ENCODE results near the gene SLC25A18.
"Not testable (repeated sequence)": the region's sequence is repeated elsewhere in the genome, so short reads cannot be mapped to it uniquely, and the experiment has no call there.

Gene SLC25A18

GRCh38 chr22:17607891-17608521 is 44.7 kb downstream of the SLC25A18 start:
- DNase-seq (ENCODE audit: low spot score) (no peak), FAIRE-seq (no peak)

GRCh38 chr22:17612057-17612456 is 48.8 kb downstream of the SLC25A18 start:
- FAIRE-seq = no peak
- no peak for DNase-seq (ENCODE audit: low spot score)

GRCh38 chr22:17613280-17613679 is 50.0 kb downstream of the SLC25A18 start:
- no peak for FAIRE-seq
- no peak for DNase-seq (ENCODE audit: low spot score)

- DNase-seq (ENCODE audit: low spot score) = no peak
- FAIRE-seq = no peak
Measured at GRCh38 chr22:17627961-17628405, 64.7 kb downstream of the SLC25A18 start.

GRCh38 chr22:17628406-17629172 is 65.3 kb downstream of the SLC25A18 start, which contains the start of gene ATP6V1E1:
Gene ATP6V1E1, minus strand, starts transcription at chr22:17628749. Its CDS starts 114 bp downstream, at chr22:17628635.
- FAIRE-seq (peak; percentile 90), DNase-seq (ENCODE audit: low spot score) (peak; percentile 88)

GRCh38 chr22:17629173-17629489 is 65.8 kb downstream of the SLC25A18 start:
- DNase-seq (ENCODE audit: low spot score) (no peak), FAIRE-seq (no peak)

GRCh38 chr22:17629641-17630040 is 66.3 kb downstream of the SLC25A18 start:
- DNase-seq (ENCODE audit: low spot score) (no peak), FAIRE-seq (no peak)

- FAIRE-seq (no peak), DNase-seq (ENCODE audit: low spot score) (no peak)
Measured at GRCh38 chr22:17631076-17631565, 67.8 kb downstream of the SLC25A18 start.

- peak; percentile 96 for DNase-seq (ENCODE audit: low spot score)
- FAIRE-seq = peak; percentile 96
Measured at GRCh38 chr22:17633217-17633997, 70.1 kb downstream of the SLC25A18 start.

- no peak for DNase-seq (ENCODE audit: low spot score)
- FAIRE-seq = no peak
Measured at GRCh38 chr22:17633998-17634323, 70.7 kb downstream of the SLC25A18 start.

- DNase-seq (ENCODE audit: low spot score) = no peak
- no peak for FAIRE-seq
Measured at GRCh38 chr22:17634696-17635095, 71.4 kb downstream of the SLC25A18 start.

GRCh38 chr22:17636850-17637249 is 73.6 kb downstream of the SLC25A18 start:
- DNase-seq (ENCODE audit: low spot score); FAIRE-seq: not testable (repeated sequence)

GRCh38 chr22:17637490-17638181 is 74.3 kb downstream of the SLC25A18 start:
- FAIRE-seq = no peak
- no peak for DNase-seq (ENCODE audit: low spot score)

- no peak for FAIRE-seq
- no peak for DNase-seq (ENCODE audit: low spot score)
Measured at GRCh38 chr22:17638182-17638431, 74.8 kb downstream of the SLC25A18 start.

- DNase-seq (ENCODE audit: low spot score) = peak; percentile 74
- FAIRE-seq = peak; percentile 18
Measured at GRCh38 chr22:17638432-17639246, 75.3 kb downstream of the SLC25A18 start, which contains the start of gene BCL2L13. Gene BCL2L13, plus strand, starts transcription at chr22:17638757. Its CDS starts 16,955 bp downstream, at chr22:17655712.

GRCh38 chr22:17639247-17639741 is 76.0 kb downstream of the SLC25A18 start:
- FAIRE-seq (no peak), DNase-seq (ENCODE audit: low spot score) (peak; percentile 28)
